Ovary (tissue), 9 donors: ENCODE data around the gene PTPRN2. TPM values are rescaled to one million over a fixed set of nuclear protein-coding genes. Genes with fewer than 3 reads are reported as not detected.

ENCODE experiments used
- DNase-seq, 5 donors: peaks; one replicate each; pipeline ENCODE4 v3.0.0-alpha.2; 2019 to 2020
- H3K27ac ChIP-seq, 2 donors: fragments of 200-600 bp; one replicate each; pipeline versions ENCODE4 v1.5.1 to v1.8.0; 2019 to 2022
- H3K27me3 ChIP-seq: fragments of 200-600 bp; one replicate; pipeline ENCODE4 v1.8.0; 2022
- H3K36me3 ChIP-seq: fragments of 200-600 bp; sonication (generic); one replicate; pipeline ENCODE4 v1.5.1; 2019
- H3K4me1 ChIP-seq: one replicate; pipeline ENCODE4 v1.8.1; 2013; ENCODE audit warnings: mild to moderate bottlenecking, moderate library complexity; ENCODE audit not compliant: insufficient read depth
- H3K4me3 ChIP-seq: fragments of 200-600 bp; sonication (generic); one replicate; pipeline ENCODE4 v1.5.1; 2017
- H3K9me3 ChIP-seq, 2 donors: fragments of 200-600 bp in 1 of 2; sonication (generic) in 1 of 2; one replicate each; pipeline versions ENCODE4 v1.5.1 to v1.8.1; 2013 to 2019; ENCODE audit warnings: mild to moderate bottlenecking in 1 of 2, moderate library complexity in 1 of 2
- CTCF ChIP-seq, 3 donors: fragments of 450-650 bp in 2 of 3; fragments of 200-600 bp in 1 of 3; IDR thresholded peaks; one replicate each; pipeline versions ENCODE4 v1.5.1 to v1.8.0; 2016 to 2022; ENCODE audit warnings: antibody characterized with exemption in 3 of 3, mild to moderate bottlenecking in 1 of 3
- EP300 ChIP-seq: sonication (generic); formaldehyde crosslinking; IDR thresholded peaks from one replicate; pipeline ENCODE4 v1.6.1; 2017; ENCODE audit warnings: antibody characterized with exemption
- POLR2A ChIP-seq: fragments of 450-650 bp; IDR thresholded peaks from one replicate; pipeline ENCODE4 v1.6.1; 2017; ENCODE audit warnings: antibody characterized with exemption, mild to moderate bottlenecking, moderate library complexity
- WGBS, 3 donors: extraction: QIAGEN DNeasy Blood & Tissue Kit in 1 of 3; methylation state at CpG; one replicate each; pipeline versions ENCODE4 v1.1.5 to v1.1.7; 2013 to 2017; 5-methylcytosine and 5-hydroxymethylcytosine counted together
- intact Hi-C, 4 donors: fragments of 100-400 bp; cut with DNase I; formaldehyde crosslinking; loops; one replicate each; pipeline versions ENCODE4 v1.11.0 to v1.15.1; 2022 to 2023
- polyA plus RNA-seq, 2 donors: library from polyadenylated mRNA; stranded (reverse); fragments of 200-250 nt in 1 of 2; fragments of 350-450 nt in 1 of 2; fragmentation: Illumina TruSeq in 1 of 2; extraction: RNeasy Lipid Tissue Mini Kit (QIAGEN cat#74804) in 1 of 2; gene quantifications; one replicate each; pipeline ENCODE4 v1.2.3, GENCODE V29; 2013 to 2014
- total RNA-seq, 7 donors: library from RNA; depleted of rRNA in 2 of 7; stranded (reverse); fragments of >200 nt in 2 of 7; fragmentation: NEBNext Ultra II Directional in 3 of 7; extraction: Animal tissue kit (Norgen Biotek cat#: 25700) in 3 of 7; gene quantifications; one replicate each; pipeline versions ENCODE4 v1.1.0 to v1.2.4, GENCODE V29; 2016 to 2023
- donor health status: DM: no; HTN: no; CAD: no; lungs with moderate emphysema.
- donor health status: DM: no; HTN: no; CAD: no.
- donor health status: Bipolar disorder and iron deficiency.
- donor health status: DM: yes; HTN: yes; CAD: no.
- donor health status: DM: no; HTN: no; CAD: no.
- donor health status: DM: yes; HTN: yes; CAD: no.

PTPRN2 gene
- total and polyA plus RNA-seq, 9 donors = 3.5 to 11.1 (median 5.9) TPM

- Histone ChIP-seq H3K27me3 (no peaks in the 10 kb centered on the region), H3K27ac (no peak overlapping the region), H3K9me3 (no peaks in the 10 kb centered on the region), H3K4me3 (no peak overlapping the region), H3K4me1 (no peaks in the 10 kb centered on the region), H3K36me3 (no peaks in the 10 kb centered on the region)
- TF ChIP-seq CTCF (IDR thresholded peaks at IDR 0.05) (no peak), POLR2A (no peak), EP300 (no peak)
- DNase-seq = no peak
- WGBS, 3 donors = 79 to 86% (median 83%) methylated on average over 27 of the region's 27 CpGs
- intact Hi-C loops = no loop called here
Measured at GRCh38 chr7:158261362-158262235, 326.0 kb downstream of the PTPRN2 start.

- no peak for TF ChIP-seq POLR2A
- TF ChIP-seq EP300 = no peak
- no peak for TF ChIP-seq CTCF (IDR thresholded peaks at IDR 0.05)
- H3K27me3 ChIP-seq = no peaks in the 10 kb centered on the region
- intact Hi-C loops = no loop called here
- no peak overlapping the region for H3K4me3 ChIP-seq
- 66 to 80% (median 67%) methylated on average over 18 to 20 of the region's 20 CpGs for WGBS, 3 donors
- H3K4me1 ChIP-seq = no peaks in the 10 kb centered on the region
- no peak overlapping the region for H3K27ac ChIP-seq
- DNase-seq = no peak
- H3K36me3 ChIP-seq = no peaks in the 10 kb centered on the region
- H3K9me3 ChIP-seq = no peaks in the 10 kb centered on the region
Measured at GRCh38 chr7:158260567-158261361, 326.9 kb downstream of the PTPRN2 start.

GRCh38 chr7:158259671-158260418 is 327.8 kb downstream of the PTPRN2 start:
- intact Hi-C loops = no loop called here
- Histone ChIP-seq H3K4me1 (no peaks in the 10 kb centered on the region), H3K4me3 (no peak overlapping the region), H3K36me3 (no peaks in the 10 kb centered on the region), H3K9me3 (no peaks in the 10 kb centered on the region), H3K27ac (no peak overlapping the region), H3K27me3 (no peaks in the 10 kb centered on the region)
- 76 to 84% (median 84%) methylated on average over 11 to 12 of the region's 12 CpGs for WGBS, 3 donors
- TF ChIP-seq POLR2A = no peak
- no peak for TF ChIP-seq EP300
- TF ChIP-seq CTCF (IDR thresholded peaks at IDR 0.05) = no peak
- no peak for DNase-seq

- 86 to 92% (median 92%) methylated on average over 10 of the region's 10 CpGs for WGBS, 3 donors
- TF ChIP-seq EP300 (no peak), POLR2A (no peak), CTCF (IDR thresholded peaks at IDR 0.05) (no peak)
- H3K27ac ChIP-seq = no peak overlapping the region
- H3K27me3 ChIP-seq = no peaks in the 10 kb centered on the region
- H3K4me3 ChIP-seq = no peak overlapping the region
- H3K4me1 ChIP-seq = no peaks in the 10 kb centered on the region
- intact Hi-C loops = no loop called here
- H3K9me3 ChIP-seq = no peaks in the 10 kb centered on the region
- DNase-seq = no peak
- H3K36me3 ChIP-seq = no peaks in the 10 kb centered on the region
Measured at GRCh38 chr7:158259141-158259540, 328.5 kb downstream of the PTPRN2 start.
